Measurements from ENCODE around the gene ATAD3A.

ATAD3A gene

GRCh38 chr1:1534401-1535154 is 22.6 kb downstream of the ATAD3A start:
- Histone ChIP-seq H3K4me3 (ENCODE audit: extremely low read depth, insufficient read depth, low read length, poor library complexity, severe bottlenecking) (no peak overlapping the region), H3K9me3 (ENCODE audit: control insufficient read depth, low read length) (peaks cover 11% of the 10 kb centered on the region), H3K4me1 (ENCODE audit: control insufficient read depth, insufficient read depth, low read length, poor library complexity, severe bottlenecking) (peaks cover 9% of the 10 kb centered on the region), H3K27ac (ENCODE audit: low read depth, low read length, severe bottlenecking) (no peak overlapping the region), H3K36me3 (ENCODE audit: control insufficient read depth, insufficient read depth, low read length) (peaks cover 32% of the 10 kb centered on the region)
- 95 to 97% methylated on average over 13 to 24 of the region's 31 CpGs for WGBS, 2 experiments (ENCODE audit: insufficient coverage in 2 of 2)

GRCh38 chr1:1535201-1536018 is 23.4 kb downstream of the ATAD3A start:
- peaks cover 24% of the 10 kb centered on the region for H3K36me3 ChIP-seq (ENCODE audit: control insufficient read depth, insufficient read depth, low read length)
- 95% methylated on average over 58 to 59 of the region's 66 CpGs for WGBS, 2 experiments (ENCODE audit: insufficient coverage in 2 of 2)
- H3K27ac ChIP-seq (ENCODE audit: low read depth, low read length, severe bottlenecking): no peak overlapping the region
- H3K9me3 ChIP-seq (ENCODE audit: control insufficient read depth, low read length): peaks cover 4% of the 10 kb centered on the region
- H3K4me1 ChIP-seq (ENCODE audit: control insufficient read depth, insufficient read depth, low read length, poor library complexity, severe bottlenecking): peaks cover 9% of the 10 kb centered on the region
- H3K4me3 ChIP-seq (ENCODE audit: extremely low read depth, insufficient read depth, low read length, poor library complexity, severe bottlenecking): no peak overlapping the region

GRCh38 chr1:1536019-1536937 is 24.3 kb downstream of the ATAD3A start:
- 93 to 95% methylated on average over 39 to 48 of the region's 48 CpGs for WGBS, 2 experiments (ENCODE audit: insufficient coverage in 2 of 2)
- H3K9me3 ChIP-seq (ENCODE audit: control insufficient read depth, low read length): no peaks in the 10 kb centered on the region
- peaks cover 9% of the 10 kb centered on the region for H3K4me1 ChIP-seq (ENCODE audit: control insufficient read depth, insufficient read depth, low read length, poor library complexity, severe bottlenecking)
- H3K4me3 ChIP-seq (ENCODE audit: extremely low read depth, insufficient read depth, low read length, poor library complexity, severe bottlenecking): no peak overlapping the region
- H3K27ac ChIP-seq (ENCODE audit: low read depth, low read length, severe bottlenecking): no peak overlapping the region
- H3K36me3 ChIP-seq (ENCODE audit: control insufficient read depth, insufficient read depth, low read length): peaks cover 23% of the 10 kb centered on the region

- Histone ChIP-seq H3K9me3 (ENCODE audit: control insufficient read depth, low read length) (no peaks in the 10 kb centered on the region), H3K36me3 (ENCODE audit: control insufficient read depth, insufficient read depth, low read length) (peaks cover 27% of the 10 kb centered on the region), H3K4me1 (ENCODE audit: control insufficient read depth, insufficient read depth, low read length, poor library complexity, severe bottlenecking) (peaks cover 9% of the 10 kb centered on the region), H3K4me3 (ENCODE audit: extremely low read depth, insufficient read depth, low read length, poor library complexity, severe bottlenecking) (no peak overlapping the region), H3K27ac (ENCODE audit: low read depth, low read length, severe bottlenecking) (no peak overlapping the region)
- WGBS, 2 experiments (ENCODE audit: insufficient coverage in 2 of 2): 95 to 98% methylated on average over 14 to 15 of the region's 15 CpGs
Observed at GRCh38 chr1:1536938-1537546, 25.1 kb downstream of the ATAD3A start.

GRCh38 chr1:1537626-1538250 is 25.8 kb downstream of the ATAD3A start:
- Histone ChIP-seq H3K4me1 (ENCODE audit: control insufficient read depth, insufficient read depth, low read length, poor library complexity, severe bottlenecking) (peaks cover 9% of the 10 kb centered on the region), H3K4me3 (ENCODE audit: extremely low read depth, insufficient read depth, low read length, poor library complexity, severe bottlenecking) (no peak overlapping the region), H3K9me3 (ENCODE audit: control insufficient read depth, low read length) (no peaks in the 10 kb centered on the region), H3K27ac (ENCODE audit: low read depth, low read length, severe bottlenecking) (no peak overlapping the region), H3K36me3 (ENCODE audit: control insufficient read depth, insufficient read depth, low read length) (peaks cover 25% of the 10 kb centered on the region)
- WGBS, 2 experiments (ENCODE audit: insufficient coverage in 2 of 2): 96 to 97% methylated on average over 28 to 32 of the region's 32 CpGs

GRCh38 chr1:1538334-1538733 is 26.4 kb downstream of the ATAD3A start:
- 93 to 97% methylated on average over 20 to 23 of the region's 23 CpGs for WGBS, 2 experiments (ENCODE audit: insufficient coverage in 2 of 2)
- H3K9me3 ChIP-seq (ENCODE audit: control insufficient read depth, low read length): no peaks in the 10 kb centered on the region
- H3K27ac ChIP-seq (ENCODE audit: low read depth, low read length, severe bottlenecking): no peak overlapping the region
- H3K36me3 ChIP-seq (ENCODE audit: control insufficient read depth, insufficient read depth, low read length): peaks cover 31% of the 10 kb centered on the region
- peaks cover 9% of the 10 kb centered on the region for H3K4me1 ChIP-seq (ENCODE audit: control insufficient read depth, insufficient read depth, low read length, poor library complexity, severe bottlenecking)
- H3K4me3 ChIP-seq (ENCODE audit: extremely low read depth, insufficient read depth, low read length, poor library complexity, severe bottlenecking): no peak overlapping the region

GRCh38 chr1:1538989-1539309 is 27.0 kb downstream of the ATAD3A start:
- Histone ChIP-seq H3K4me3 (ENCODE audit: extremely low read depth, insufficient read depth, low read length, poor library complexity, severe bottlenecking) (peak overlapping the region; percentile 44), H3K27ac (ENCODE audit: low read depth, low read length, severe bottlenecking) (no peak overlapping the region), H3K36me3 (ENCODE audit: control insufficient read depth, insufficient read depth, low read length) (peaks cover 38% of the 10 kb centered on the region), H3K4me1 (ENCODE audit: control insufficient read depth, insufficient read depth, low read length, poor library complexity, severe bottlenecking) (peaks cover 9% of the 10 kb centered on the region), H3K9me3 (ENCODE audit: control insufficient read depth, low read length) (no peaks in the 10 kb centered on the region)
- 89 to 92% methylated on average over 17 to 18 of the region's 18 CpGs for WGBS, 2 experiments (ENCODE audit: insufficient coverage in 2 of 2)

- 17 to 21% methylated on average over 31 to 36 of the region's 66 CpGs for WGBS, 2 experiments (ENCODE audit: insufficient coverage in 2 of 2)
- H3K27ac ChIP-seq (ENCODE audit: low read depth, low read length, severe bottlenecking): no peak overlapping the region
- peak overlapping the region; percentile 44 for H3K4me3 ChIP-seq (ENCODE audit: extremely low read depth, insufficient read depth, low read length, poor library complexity, severe bottlenecking)
- H3K36me3 ChIP-seq (ENCODE audit: control insufficient read depth, insufficient read depth, low read length): peaks cover 41% of the 10 kb centered on the region
- peaks cover 9% of the 10 kb centered on the region for H3K4me1 ChIP-seq (ENCODE audit: control insufficient read depth, insufficient read depth, low read length, poor library complexity, severe bottlenecking)
- no peaks in the 10 kb centered on the region for H3K9me3 ChIP-seq (ENCODE audit: control insufficient read depth, low read length)
Observed at GRCh38 chr1:1539310-1540089, 27.5 kb downstream of the ATAD3A start.

GRCh38 chr1:1540090-1540817 is 28.3 kb downstream of the ATAD3A start, which contains the start of gene TMEM240:
TMEM240 (minus strand) TSS chr1:1540624; CDS start chr1:1540346, 278 bp downstream.
- Histone ChIP-seq H3K9me3 (ENCODE audit: control insufficient read depth, low read length) (no peaks in the 10 kb centered on the region), H3K4me1 (ENCODE audit: control insufficient read depth, insufficient read depth, low read length, poor library complexity, severe bottlenecking) (peaks cover 9% of the 10 kb centered on the region), H3K27ac (ENCODE audit: low read depth, low read length, severe bottlenecking) (no peak within 1 kb of the TSS), H3K4me3 (ENCODE audit: extremely low read depth, insufficient read depth, low read length, poor library complexity, severe bottlenecking) (peak within 1 kb of the TSS; percentile 44), H3K36me3 (ENCODE audit: control insufficient read depth, insufficient read depth, low read length) (peaks cover 44% of the 10 kb centered on the region)
- WGBS, 2 experiments (ENCODE audit: insufficient coverage in 2 of 2): 0 to 1% methylated on average over 24 to 51 of the region's 100 CpGs
